ENCODE results near the gene RSPH3.
"Not testable (repeated sequence)": the region's sequence is repeated elsewhere in the genome, so short reads cannot be mapped to it uniquely, and the experiment has no call there.

Gene RSPH3

GRCh38 chr6:158970640-158971275 lies 29.2 kb downstream of the RSPH3 start:
- no peak for DNase-seq

GRCh38 chr6:158969148-158969547 lies 30.9 kb downstream of the RSPH3 start:
- DNase-seq: no peak

GRCh38 chr6:158963020-158963808 lies 36.8 kb downstream of the RSPH3 start:
- DNase-seq: no peak

GRCh38 chr6:158962371-158962770 lies 37.6 kb downstream of the RSPH3 start:
- DNase-seq: no peak

- no peak for DNase-seq
Observed at GRCh38 chr6:158960026-158960425, 40.0 kb downstream of the RSPH3 start.

- no peak for DNase-seq
Observed at GRCh38 chr6:158959552-158959951, 40.5 kb downstream of the RSPH3 start.

GRCh38 chr6:158958504-158959386 lies 41.3 kb downstream of the RSPH3 start:
- no peak for DNase-seq

GRCh38 chr6:158955255-158955654 lies 44.7 kb downstream of the RSPH3 start:
- DNase-seq: no peak

- DNase-seq: no peak
Observed at GRCh38 chr6:158954753-158955152, 45.2 kb downstream of the RSPH3 start.

GRCh38 chr6:158952011-158952410 lies 48.0 kb downstream of the RSPH3 start:
- DNase-seq: not testable (repeated sequence)

- DNase-seq: not testable (repeated sequence)
Observed at GRCh38 chr6:158951565-158951964, 48.4 kb downstream of the RSPH3 start.

GRCh38 chr6:158947284-158947683 lies 52.7 kb downstream of the RSPH3 start:
- no peak for DNase-seq

GRCh38 chr6:158943380-158944032 lies 56.5 kb downstream of the RSPH3 start:
- no peak for DNase-seq

- no peak for DNase-seq
Observed at GRCh38 chr6:158942349-158942748, 57.7 kb downstream of the RSPH3 start.

- no peak for DNase-seq
Observed at GRCh38 chr6:158941246-158941645, 58.8 kb downstream of the RSPH3 start.

- peak; percentile 9 for DNase-seq
Observed at GRCh38 chr6:158939255-158940159, 60.5 kb downstream of the RSPH3 start.

- peak; percentile 62 for DNase-seq
Observed at GRCh38 chr6:158938811-158939254, 61.2 kb downstream of the RSPH3 start.

- no peak for DNase-seq
Observed at GRCh38 chr6:158938220-158938619, 61.8 kb downstream of the RSPH3 start.

GRCh38 chr6:158934157-158934556 lies 65.8 kb downstream of the RSPH3 start:
- DNase-seq: no peak

GRCh38 chr6:158933079-158933595 lies 66.9 kb downstream of the RSPH3 start:
- DNase-seq: no peak

- DNase-seq: no peak
Observed at GRCh38 chr6:158928068-158928467, 71.9 kb downstream of the RSPH3 start.

Data from stimulated activated CD4-positive, alpha-beta T cell treated with anti-CD3 and anti-CD28 coated beads, Interleukin-15, amount 100 ng/mL, for 24 hours (primary cell).